Erythroblast (primary cell): ENCODE results near the gene GRIP1.

Experiments used
- DNase-seq, 2 experiments: peaks; one replicate each; lab custom pipeline; 2025; lab: John Stamatoyannopoulos, UW
- GATA1 ChIP-seq: IDR thresholded peaks from 2 replicates; pipeline ENCODE4 v1.6.1; 2011; ENCODE audit warnings: low read depth, mild to moderate bottlenecking, control low read depth, low read length, moderate library complexity
- POLR2A ChIP-seq: IDR thresholded peaks from 2 replicates; pipeline ENCODE4 v1.6.1; 2011; ENCODE audit warnings: mild to moderate bottlenecking, low read length

The GRIP1 gene

GRCh38 chr12:66679461-66680084 is 697 bp upstream of the GRIP1 start:
- no peak for DNase-seq

GRCh38 chr12:66676241-66676640 is 2.6 kb downstream of the GRIP1 start:
- TF ChIP-seq POLR2A (no peak), GATA1 (no peak)
- no peak for DNase-seq

More at GRCh38 chr12:66679461-66680084, 697 bp upstream of the GRIP1 start:
- TF ChIP-seq GATA1, result no peak
- TF ChIP-seq POLR2A, result no peak

GRCh38 chr12:66674495-66675122 is 4.3 kb downstream of the GRIP1 start:
- TF ChIP-seq POLR2A, result no peak
- TF ChIP-seq GATA1, result no peak
- DNase-seq, result no peak

- DNase-seq, result no peak
- TF ChIP-seq GATA1 (no peak), POLR2A (no peak)
Observed at GRCh38 chr12:66669541-66669940, 9.3 kb downstream of the GRIP1 start.

- TF ChIP-seq POLR2A, result no peak
- TF ChIP-seq GATA1, result no peak
- DNase-seq, result no peak
Observed at GRCh38 chr12:66668311-66668710, 10.6 kb downstream of the GRIP1 start.

- TF ChIP-seq GATA1 (no peak), POLR2A (no peak)
- no peak for DNase-seq
Observed at GRCh38 chr12:66667906-66668305, 11.0 kb downstream of the GRIP1 start.

- TF ChIP-seq GATA1, result no peak
- no peak for TF ChIP-seq POLR2A
- DNase-seq, result no peak
Observed at GRCh38 chr12:66666481-66666880, 12.4 kb downstream of the GRIP1 start.

GRCh38 chr12:66665435-66665985 is 13.4 kb downstream of the GRIP1 start:
- DNase-seq, result no peak
- TF ChIP-seq GATA1 (no peak), POLR2A (no peak)

GRCh38 chr12:66664076-66664475 is 14.8 kb downstream of the GRIP1 start:
- no peak for DNase-seq
- TF ChIP-seq GATA1, result no peak
- no peak for TF ChIP-seq POLR2A

- TF ChIP-seq POLR2A (no peak), GATA1 (no peak)
- no peak for DNase-seq
Observed at GRCh38 chr12:66663611-66664010, 15.3 kb downstream of the GRIP1 start.

- DNase-seq, result no peak
- no peak for TF ChIP-seq GATA1
- TF ChIP-seq POLR2A, result no peak
Observed at GRCh38 chr12:66662729-66663128, 16.1 kb downstream of the GRIP1 start.

GRCh38 chr12:66662179-66662578 is 16.7 kb downstream of the GRIP1 start:
- no peak for TF ChIP-seq GATA1
- no peak for TF ChIP-seq POLR2A
- DNase-seq, result no peak

- TF ChIP-seq POLR2A (no peak), GATA1 (no peak)
Observed at GRCh38 chr12:66661357-66661756, 17.5 kb downstream of the GRIP1 start.

GRCh38 chr12:66653796-66654195 is 25.1 kb downstream of the GRIP1 start:
- TF ChIP-seq GATA1 (no peak), POLR2A (no peak)
- no peak for DNase-seq

More at GRCh38 chr12:66661357-66661756, 17.5 kb downstream of the GRIP1 start:
- DNase-seq, result no peak

- TF ChIP-seq GATA1 (no peak), POLR2A (no peak)
- no peak for DNase-seq
Observed at GRCh38 chr12:66648033-66648735, 30.7 kb downstream of the GRIP1 start.
